ENCODE data around the gene DGKZ. TPM values are rescaled to one million over a fixed set of nuclear protein-coding genes. Genes with fewer than 3 reads are reported as not detected.

The DGKZ gene
- total and polyA plus RNA-seq, 5 experiments from 2014 or later = 47.1 to 243 (median 71.0) TPM

DNA sequence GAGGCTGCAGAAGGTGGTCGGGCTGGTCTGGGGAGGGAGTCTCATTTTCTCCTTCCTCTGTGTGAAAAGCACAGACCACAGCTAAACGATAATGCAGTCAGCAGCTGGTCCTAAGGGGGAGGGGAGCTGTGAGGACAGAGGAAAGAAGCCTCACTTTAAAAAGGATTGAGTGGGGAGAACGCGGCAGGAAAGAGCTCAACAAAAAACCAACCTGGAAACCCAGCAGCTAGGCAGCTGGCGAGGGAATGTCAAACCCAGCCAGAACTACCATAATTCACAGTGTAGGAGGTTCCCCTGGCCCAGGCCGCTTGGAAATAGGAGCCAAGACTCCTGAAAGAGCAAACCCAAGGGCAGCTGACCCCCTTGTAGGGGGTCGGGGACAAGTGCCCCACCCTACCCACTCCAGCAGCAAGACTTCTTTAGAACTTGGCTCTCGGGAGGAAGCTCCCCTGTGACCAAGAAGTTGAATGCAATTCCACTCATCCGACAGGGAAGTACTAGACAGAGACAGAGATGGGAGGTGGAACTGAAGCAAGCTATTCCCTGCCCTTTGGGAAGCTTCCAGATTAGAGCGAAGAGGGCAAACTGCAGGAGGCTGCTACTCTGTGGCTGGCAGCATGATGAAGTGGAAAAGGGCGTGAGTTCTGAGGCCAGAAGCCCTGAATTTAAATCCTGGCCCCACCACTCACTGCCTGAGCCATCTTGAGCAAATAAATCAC, 16.5 kb upstream of the DGKZ start:
- H3K4me1 Mint-ChIP-seq = peaks cover 30 to 69% (median 60%) of the 10 kb centered on the region in 4 donors
- POLR2A ChIA-PET = interaction anchor here (0.7 to 9.1 kb wide), 8 partner anchors 10 to 89 kb away, joined by 3 to 303 read pairs (median 6); partner anchors contain the start of gene DGKZ
- H3K27me3 Mint-ChIP-seq = peaks cover 0 to 23% (median 0%) of the 10 kb centered on the region in 5 donors

DNA sequence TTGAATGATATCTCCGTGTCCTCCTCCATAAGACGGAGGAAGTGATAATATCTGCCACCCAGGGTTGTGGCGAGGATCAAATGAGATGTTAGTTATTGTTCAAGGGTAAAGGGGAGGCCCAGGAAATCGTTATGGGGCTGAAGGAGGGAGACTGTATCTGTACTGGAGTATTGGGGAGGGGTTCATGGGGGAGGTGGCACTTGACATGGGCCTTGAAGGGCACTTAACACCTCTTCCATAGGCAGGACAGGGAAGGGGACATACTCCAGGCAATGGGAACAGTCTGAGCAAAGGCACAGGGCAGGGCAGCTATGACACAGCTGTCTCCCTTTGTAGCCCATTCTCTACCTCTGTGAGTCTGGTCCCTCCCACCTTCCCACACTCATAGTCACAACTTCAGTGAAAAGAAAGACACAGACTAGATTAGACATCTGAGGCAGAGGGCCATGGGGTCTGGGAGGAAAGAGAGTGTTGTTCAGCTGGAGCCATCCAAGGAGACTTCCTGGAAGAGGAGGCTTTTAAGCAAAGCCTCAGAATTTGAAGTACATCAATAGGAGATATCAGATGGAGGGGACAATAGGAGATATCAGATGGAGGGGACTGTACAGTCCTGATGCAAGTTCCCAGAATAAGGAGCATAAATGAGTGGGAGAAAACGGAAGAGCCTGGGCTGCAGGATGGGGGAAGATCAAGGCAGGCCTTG, 15.8 kb upstream of the DGKZ start:
- H3K27ac Mint-ChIP-seq = peak overlapping the region; percentile 71 to 99 (median 96)
- H3K9me3 Mint-ChIP-seq = no peaks in the 10 kb centered on the region
- peak; percentile 76 to 81 for ATAC-seq
- peak in 8 of 10 donors; percentile 53 to 82 (median 66) for DNase-seq
- H3K4me1 Mint-ChIP-seq = peaks cover 34 to 75% (median 65%) of the 10 kb centered on the region in 4 donors
- H3K36me3 Mint-ChIP-seq = peaks cover 0 to 4% (median 0%) of the 10 kb centered on the region in 3 donors
- peaks cover 0 to 23% (median 0%) of the 10 kb centered on the region in 5 donors for H3K27me3 Mint-ChIP-seq
- POLR2A ChIA-PET = interaction anchor here (0.7 to 9.1 kb wide), 11 partner anchors 9 to 90 kb away, joined by 3 to 303 read pairs (median 4); partner anchors contain the start of gene DGKZ
- peak overlapping the region; percentile 74 to 96 (median 87) for H3K4me3 Mint-ChIP-seq

More for the DNA sequence above, 16.5 kb upstream of the DGKZ start:
- H3K9me3 Mint-ChIP-seq = no peaks in the 10 kb centered on the region
- H3K27ac Mint-ChIP-seq = peak overlapping the region; percentile 71 to 99 (median 96)
- no peaks in the 10 kb centered on the region for H3K36me3 Mint-ChIP-seq
- peak overlapping the region; percentile 74 to 96 (median 87) for H3K4me3 Mint-ChIP-seq
- ATAC-seq = no peak
- no peak for DNase-seq

DNA sequence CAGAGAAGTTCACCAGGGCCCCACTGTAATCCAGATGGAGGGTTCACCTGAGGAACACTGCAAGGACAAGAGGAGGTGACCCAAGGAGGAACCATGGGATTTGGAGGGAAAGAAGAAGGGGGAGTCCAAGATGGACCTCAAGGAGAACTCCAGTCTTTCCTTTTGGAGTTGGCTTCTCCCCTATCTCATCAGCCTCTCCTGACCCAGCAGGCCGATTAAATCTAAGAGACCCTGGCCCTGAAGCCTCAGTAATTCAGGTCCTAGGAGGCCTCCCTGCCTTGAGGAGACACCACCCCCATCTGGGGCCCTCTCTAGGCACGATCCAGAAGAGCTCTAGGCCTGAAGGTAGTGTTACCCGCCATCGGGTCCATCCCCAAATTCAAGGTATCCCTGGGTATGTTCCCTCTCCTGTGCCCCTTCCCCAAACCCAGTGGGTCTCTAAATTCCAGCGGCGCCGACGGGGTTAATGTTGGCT, 15.1 kb upstream of the DGKZ start:
- H3K4me1 Mint-ChIP-seq = peaks cover 29 to 73% (median 64%) of the 10 kb centered on the region in 4 donors
- ATAC-seq = peak in 1 of 2 donors; percentile 4
- POLR2A ChIA-PET = interaction anchor here (0.7 to 9.1 kb wide), 10 partner anchors 8 to 89 kb away, joined by 3 to 303 read pairs (median 4); partner anchors contain the start of gene DGKZ

DNA sequence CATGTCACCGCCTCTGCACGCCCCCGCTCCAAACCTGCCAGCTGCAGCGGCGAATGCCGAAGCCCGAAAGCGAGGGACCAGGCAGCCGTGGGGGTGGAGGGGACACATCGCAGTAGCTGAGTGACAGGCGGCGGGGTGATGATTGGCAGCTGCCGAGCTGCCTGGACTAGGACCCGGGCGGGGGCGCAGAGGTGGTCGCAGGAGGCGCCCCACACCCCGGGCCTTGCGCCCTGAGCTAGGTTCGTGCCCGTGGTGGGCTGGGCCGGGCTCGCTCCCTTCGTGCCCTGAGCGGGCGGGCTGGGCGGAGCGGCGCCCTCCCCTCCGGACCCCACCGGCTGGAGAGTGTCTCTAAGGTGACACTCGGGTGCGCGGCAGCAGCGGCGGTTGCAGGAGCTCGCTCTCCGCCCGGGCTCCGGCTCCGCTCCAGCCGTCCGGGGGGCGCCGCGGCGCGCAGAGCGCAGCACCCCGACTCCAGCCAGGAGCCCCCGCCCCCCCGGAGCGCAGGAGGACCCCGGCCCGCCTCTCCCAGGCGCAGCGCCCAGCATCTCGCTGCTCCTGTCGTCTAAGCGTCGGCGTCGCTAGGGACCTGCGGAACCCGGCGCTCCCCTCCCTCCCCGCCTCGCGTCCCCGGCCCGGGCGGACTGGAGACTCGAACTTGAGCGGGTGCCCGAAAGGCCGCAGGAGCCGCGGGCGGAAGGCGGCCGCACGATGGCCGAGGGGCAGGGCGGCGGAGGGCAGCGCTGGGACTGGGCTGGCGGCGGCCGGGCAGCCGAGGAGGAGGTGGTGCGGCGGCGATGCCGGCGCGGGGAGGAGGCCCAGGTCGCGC, 14.5 kb upstream of the DGKZ start:
- H3K27ac Mint-ChIP-seq = peak overlapping the region; percentile 83 to 99 (median 96)
- peaks cover 0 to 7% (median 0%) of the 10 kb centered on the region in 3 donors for H3K36me3 Mint-ChIP-seq
- peak overlapping the region; percentile 78 to 96 (median 92) for H3K4me3 Mint-ChIP-seq
- DNase-seq = peak in 9 of 10 donors; percentile 38 to 74 (median 52)
- peak; percentile 33 to 54 for ATAC-seq
- POLR2A ChIA-PET = interaction anchor here (0.6 to 9.1 kb wide), 11 partner anchors 8 to 90 kb away, joined by 3 to 303 read pairs (median 4); partner anchors contain the start of gene DGKZ
- H3K9me3 Mint-ChIP-seq = no peaks in the 10 kb centered on the region
- peaks cover 27 to 73% (median 68%) of the 10 kb centered on the region in 4 donors for H3K4me1 Mint-ChIP-seq
- H3K27me3 Mint-ChIP-seq = peaks cover 0 to 18% (median 0%) of the 10 kb centered on the region in 5 donors

More for the DNA sequence above, 15.1 kb upstream of the DGKZ start:
- peak overlapping the region; percentile 71 to 99 (median 96) for H3K27ac Mint-ChIP-seq
- H3K36me3 Mint-ChIP-seq = peaks cover 0 to 7% (median 0%) of the 10 kb centered on the region in 3 donors
- no peaks in the 10 kb centered on the region for H3K9me3 Mint-ChIP-seq
- H3K27me3 Mint-ChIP-seq = peaks cover 0 to 18% (median 0%) of the 10 kb centered on the region in 5 donors
- no peak for DNase-seq
- H3K4me3 Mint-ChIP-seq = peak overlapping the region; percentile 74 to 96 (median 87)

DNA sequence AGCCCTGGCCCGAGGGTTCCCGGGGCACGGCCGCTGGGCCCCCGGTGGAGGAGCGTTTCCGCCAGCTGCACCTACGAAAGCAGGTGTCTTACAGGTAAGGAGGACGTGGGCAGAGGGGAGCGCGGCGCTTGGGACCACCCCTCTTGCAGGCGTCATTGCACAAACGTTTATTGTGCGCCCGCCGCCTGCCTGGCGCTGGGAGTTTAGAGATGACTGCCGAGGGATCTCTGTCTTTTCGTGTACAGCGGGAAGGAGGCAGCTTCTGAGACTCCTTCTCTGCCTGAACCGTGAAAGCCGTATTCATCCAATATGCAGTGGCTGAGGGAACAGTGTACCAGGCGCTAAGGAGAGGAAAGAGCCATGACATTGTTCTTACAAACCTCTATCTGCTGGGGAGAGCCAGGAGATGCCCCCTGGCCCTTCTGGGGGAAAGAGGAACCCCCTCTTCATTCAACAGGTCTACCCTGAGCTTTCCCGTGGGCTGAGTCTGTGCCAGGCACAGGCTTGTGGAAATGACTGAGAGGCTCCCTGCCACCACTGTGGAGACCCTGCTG, 13.8 kb upstream of the DGKZ start:
- Mint-ChIP-seq H3K36me3 (peaks cover 0 to 9% (median 0%) of the 10 kb centered on the region in 3 donors), H3K4me3 (peak overlapping the region; percentile 78 to 95 (median 88)), H3K27ac (peak overlapping the region; percentile 69 to 94 (median 89)), H3K9me3 (no peaks in the 10 kb centered on the region), H3K27me3 (peaks cover 0 to 18% (median 0%) of the 10 kb centered on the region in 5 donors), H3K4me1 (peaks cover 27 to 75% (median 70%) of the 10 kb centered on the region in 4 donors)
- POLR2A ChIA-PET = interaction anchor here (0.6 to 9.1 kb wide), 5 partner anchors 14 to 69 kb away, joined by 4 to 303 read pairs (median 6); partner anchors contain the start of gene DGKZ
- ATAC-seq (peak; percentile 19 to 29), DNase-seq (peak in 6 of 10 donors; percentile 33 to 54 (median 45))

DNA sequence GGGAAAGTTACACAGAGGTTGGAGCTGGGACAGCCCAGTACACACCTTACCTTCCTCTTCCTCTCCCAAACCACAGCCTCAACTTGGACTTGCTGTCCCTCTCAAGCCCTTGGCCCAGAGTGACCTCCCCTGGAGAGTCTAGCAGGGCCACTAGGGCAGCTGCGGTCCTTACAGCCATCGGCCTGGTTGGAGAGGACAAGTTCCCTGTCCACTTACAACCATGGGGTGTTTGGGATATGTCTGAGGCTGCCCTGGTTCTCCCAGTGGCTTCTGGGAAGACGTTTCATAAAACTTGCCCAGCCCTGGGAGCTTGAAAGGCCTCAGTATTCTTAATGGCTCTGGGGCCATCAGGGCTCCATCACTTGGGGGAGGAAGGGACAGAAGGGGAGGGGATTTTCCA, 13.1 kb upstream of the DGKZ start:
- Mint-ChIP-seq H3K4me1 (peaks cover 28 to 82% (median 74%) of the 10 kb centered on the region in 4 donors), H3K36me3 (peaks cover 0 to 9% (median 0%) of the 10 kb centered on the region in 3 donors), H3K9me3 (no peaks in the 10 kb centered on the region), H3K4me3 (peak overlapping the region; percentile 78 to 95 (median 88)), H3K27ac (peak overlapping the region in 6 of 10 donors; percentile 27 to 94 (median 80)), H3K27me3 (peaks cover 0 to 18% (median 0%) of the 10 kb centered on the region in 5 donors)
- POLR2A ChIA-PET = interaction anchor here (6.4 to 9.1 kb wide), 2 partner anchors 15 kb away, joined by 85 to 303 read pairs; partner anchors contain the start of gene DGKZ
- DNase-seq (no peak), ATAC-seq (no peak)

DNA sequence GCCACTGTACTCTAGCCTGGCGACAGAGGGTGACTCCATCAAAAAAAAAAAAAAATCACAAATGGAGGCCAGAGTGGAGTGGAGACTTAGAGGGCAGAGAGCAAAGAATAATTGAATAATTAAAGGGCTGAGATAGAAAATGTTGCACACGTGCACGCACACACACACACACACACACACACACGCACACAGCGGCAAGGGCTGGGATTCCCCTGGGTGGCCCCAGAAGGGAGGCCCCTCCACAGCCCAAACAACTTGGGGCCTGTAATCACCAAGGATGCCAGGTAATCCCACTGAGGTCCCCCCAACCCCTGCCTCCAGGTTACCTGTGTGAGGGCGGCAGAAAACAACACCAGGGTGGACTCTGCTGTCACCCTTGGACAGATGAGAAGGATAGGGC, 12.0 kb upstream of the DGKZ start:
- H3K36me3 Mint-ChIP-seq = peaks cover 0 to 9% (median 0%) of the 10 kb centered on the region in 3 donors
- peaks cover 0 to 11% (median 0%) of the 10 kb centered on the region in 5 donors for H3K27me3 Mint-ChIP-seq
- DNase-seq (no peak), ATAC-seq (no peak)
- POLR2A ChIA-PET = interaction anchor here (6.4 to 9.1 kb wide), 2 partner anchors 14 to 16 kb away, joined by 85 to 303 read pairs; partner anchors contain the start of gene DGKZ
- peak overlapping the region in 6 of 10 donors; percentile 18 to 88 (median 59) for H3K4me3 Mint-ChIP-seq
- H3K9me3 Mint-ChIP-seq = no peaks in the 10 kb centered on the region
- peaks cover 23 to 82% (median 67%) of the 10 kb centered on the region in 4 donors for H3K4me1 Mint-ChIP-seq
- peak overlapping the region in 1 of 10 donors; percentile 32 for H3K27ac Mint-ChIP-seq

DNA sequence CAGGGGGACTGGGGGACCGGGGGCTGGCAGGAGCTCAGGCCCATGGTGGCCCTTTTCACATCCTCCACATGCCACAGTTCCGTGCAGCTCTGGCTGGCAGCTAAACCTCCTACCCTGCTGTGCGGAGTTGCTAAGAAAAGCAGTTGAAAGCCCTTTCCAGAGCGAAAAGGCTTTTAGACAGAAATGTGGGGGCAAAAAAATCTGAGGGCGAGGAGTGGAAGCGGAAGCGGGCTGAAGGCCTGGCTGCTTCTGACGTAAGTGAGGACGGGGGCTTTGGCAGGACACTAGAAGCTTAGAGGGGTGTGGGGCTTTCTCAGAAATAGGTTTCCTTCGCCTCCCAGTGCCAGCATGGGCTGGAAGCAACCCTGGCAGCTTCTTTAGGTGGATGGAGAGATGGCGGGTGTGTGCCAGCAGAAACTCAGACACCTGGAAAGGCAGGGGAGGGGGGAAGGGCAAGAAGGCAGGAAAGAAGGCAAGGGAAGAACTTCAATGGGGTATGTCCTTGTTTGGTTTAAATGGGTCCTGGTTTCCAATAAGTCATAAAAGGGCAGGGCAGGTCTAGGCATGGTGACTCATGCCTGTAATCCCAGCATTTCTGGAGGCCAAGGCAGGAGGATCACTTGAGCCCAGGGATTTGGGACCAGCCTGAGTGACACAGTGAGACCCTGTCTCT, 11.2 kb upstream of the DGKZ start:
- POLR2A ChIA-PET = interaction anchor here (9.1 kb wide), 1 partner anchor 13 kb away, joined by 303 read pairs; the partner anchor contains the start of gene DGKZ
- ATAC-seq (no peak), DNase-seq (no peak)
- Mint-ChIP-seq H3K27me3 (peaks cover 0 to 7% (median 0%) of the 10 kb centered on the region in 5 donors), H3K9me3 (no peaks in the 10 kb centered on the region), H3K27ac (peak overlapping the region in 9 of 10 donors; percentile 1 to 78 (median 46)), H3K36me3 (peaks cover 0 to 9% (median 0%) of the 10 kb centered on the region in 3 donors), H3K4me3 (peak overlapping the region in 5 of 10 donors; percentile 1 to 74 (median 23)), H3K4me1 (peaks cover 16 to 80% (median 62%) of the 10 kb centered on the region in 4 donors)

DNA sequence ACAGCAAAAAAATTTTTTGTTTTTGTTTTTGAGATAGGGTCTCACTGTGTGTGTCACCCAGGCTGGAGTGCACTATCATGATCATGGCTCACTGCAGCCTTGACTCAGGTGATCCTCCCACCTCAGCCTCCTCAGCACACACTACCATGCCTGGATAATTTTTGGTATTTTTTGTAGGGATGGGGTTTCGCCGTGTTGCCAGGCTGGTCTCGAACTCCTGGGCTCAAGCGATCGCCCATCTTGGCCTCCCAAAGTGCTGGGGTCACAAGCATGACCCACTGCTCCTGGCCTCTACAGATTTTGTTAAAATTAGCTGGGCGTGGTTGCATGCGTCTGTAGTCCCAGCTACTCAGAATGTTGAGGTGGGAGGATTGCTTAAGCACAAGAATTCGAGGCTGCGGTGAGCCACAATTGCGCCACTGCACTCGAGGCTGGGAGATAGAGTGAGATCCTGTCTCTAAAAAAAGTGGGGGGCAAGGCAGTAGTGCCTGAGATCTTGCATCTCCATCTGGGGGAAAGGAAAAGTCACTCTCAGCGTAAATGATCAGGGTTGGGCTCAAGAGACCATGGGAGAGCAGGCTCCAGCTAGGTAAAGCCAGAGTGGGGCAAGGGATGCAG, 10.6 kb upstream of the DGKZ start:
- Mint-ChIP-seq H3K27me3 (peaks cover 0 to 4% (median 0%) of the 10 kb centered on the region in 5 donors), H3K36me3 (peaks cover 0 to 9% (median 0%) of the 10 kb centered on the region in 3 donors), H3K4me3 (peak overlapping the region in 1 of 10 donors; percentile 54), H3K27ac (peak overlapping the region in 7 of 10 donors; percentile 8 to 61 (median 43)), H3K4me1 (peaks cover 20 to 80% (median 62%) of the 10 kb centered on the region in 4 donors), H3K9me3 (no peaks in the 10 kb centered on the region)
- DNase-seq (no peak), ATAC-seq (no peak)
- POLR2A ChIA-PET = interaction anchor here (0.8 to 9.1 kb wide), 2 partner anchors 9 to 12 kb away, joined by 5 to 303 read pairs; partner anchors contain the start of gene DGKZ

Data from naive thymus-derived CD8-positive, alpha-beta T cell (primary cell).